GM12878 (cell line): ENCODE measurements around the gene NAA25. TPM values are rescaled to one million over a fixed set of nuclear protein-coding genes. Genes with fewer than 3 reads are reported as not detected.

ENCODE experiments used
- CEBPB ChIP-seq, 2 experiments: fragments of 150-350 bp in 1 of 2; IDR thresholded peaks; 2 replicates each; pipeline ENCODE4 v1.6.1; 2012 to 2014; ENCODE audit warnings: low read depth in 2 of 2, low read length in 2 of 2, borderline replicate concordance in 1 of 2, inconsistent platforms in 1 of 2
- EP300 ChIP-seq, 2 experiments: fragments of 150-350 bp in 1 of 2; IDR thresholded peaks; 2 replicates each; pipeline ENCODE4 v1.6.1; 2011 to 2012; ENCODE audit warnings: low read depth in 2 of 2, low read length in 2 of 2, borderline replicate concordance in 1 of 2, improper control_type of control experiment in 1 of 2, inconsistent platforms in 1 of 2; ENCODE audit not compliant: control insufficient read depth in 1 of 2
- MTA3 ChIP-seq: IDR thresholded peaks from 2 replicates; pipeline ENCODE4 v1.6.1; 2012; ENCODE audit warnings: low read length, inconsistent platforms, borderline replicate concordance
- NFYB ChIP-seq: IDR thresholded peaks from 2 replicates; pipeline ENCODE4 v1.6.1; 2011; ENCODE audit warnings: low read depth, mild to moderate bottlenecking, low read length, improper control_type of control experiment, moderate library complexity; ENCODE audit not compliant: insufficient read depth
- RELA ChIP-seq: fragments of 450-650 bp; IDR thresholded peaks from 2 replicates; pipeline ENCODE4 v1.8.0; 2014; ENCODE audit warnings: borderline replicate concordance; ENCODE audit not compliant: partially characterized antibody
- RUNX3 ChIP-seq: IDR thresholded peaks from 2 replicates; pipeline ENCODE4 v1.6.1; 2012; ENCODE audit warnings: low read length, inconsistent platforms
- SMAD5 ChIP-seq: IDR thresholded peaks from 2 replicates; pipeline ENCODE4 v1.6.1; 2016; ENCODE audit warnings: antibody characterized with exemption, low read depth
- SREBF1 ChIP-seq: IDR thresholded peaks from 2 replicates; pipeline ENCODE4 v1.6.1; 2012; ENCODE audit warnings: mild to moderate bottlenecking, low read length
- STAT3 ChIP-seq: IDR thresholded peaks from 2 replicates; pipeline ENCODE4 v1.6.1; 2011; ENCODE audit warnings: low read depth, low read length, improper control_type of control experiment
- SUZ12 ChIP-seq: fragments of 200-600 bp; sonication (generic); IDR thresholded peaks from one replicate; pipeline ENCODE4 v1.6.1; 2018; ENCODE audit warnings: antibody characterized with exemption, mild to moderate bottlenecking; ENCODE audit not compliant: unreplicated experiment
- TBL1XR1 ChIP-seq: IDR thresholded peaks from 2 replicates; pipeline ENCODE4 v1.6.1; 2012; ENCODE audit warnings: low read depth, low read length, improper control_type of control experiment
- YBX1 ChIP-seq: fragments of 450-650 bp; IDR thresholded peaks from 2 replicates; pipeline ENCODE4 v1.6.1; 2016; ENCODE audit warnings: antibody characterized with exemption
- ZBED1 ChIP-seq: IDR thresholded peaks from 2 replicates; pipeline ENCODE4 v1.6.1; 2016; ENCODE audit warnings: borderline replicate concordance
- polyA plus RNA-seq, 11 experiments: library from polyadenylated mRNA; depleted of rRNA in 4 of 11; unstranded in 6 of 11; stranded (reverse) in 5 of 11; fragments of >200 nt; fragmentation: Nextera tagmentation in 4 of 11; fragmentation: Illumina TruSeq in 1 of 11; extraction: Ambion mirVana in 4 of 11; extraction: Trizol in 1 of 11; gene quantifications; 1 replicate in 1 of 11; 2 replicates in 10 of 11; pipeline versions ENCODE4 v1.2.1 to v1.2.3, GENCODE V29; 2011 to 2016; ENCODE audit warnings: inconsistent platforms in 2 of 11, missing spikeins in 2 of 11, low read depth in 1 of 11
- total RNA-seq, 4 experiments: library from RNA; depleted of rRNA in 3 of 4; stranded (reverse); fragments of >200 nt in 3 of 4; fragmentation: Illumina TruSeq in 1 of 4; extraction: Trizol in 1 of 4; gene quantifications; 2 replicates each; pipeline versions ENCODE4 v1.2.1 to v1.2.3, GENCODE V29; 2013 to 2021
- TF ChIP-seq, protein P1 (sequence below): fragments of 450-650 bp; IDR thresholded peaks from 2 replicates; pipeline ENCODE4 v1.6.1; 2018; ENCODE audit warnings: mild to moderate bottlenecking, low read depth, moderate library complexity; ENCODE audit not compliant: partially characterized antibody
- TF ChIP-seq, protein P2 (sequence below): IDR thresholded peaks from 2 replicates; pipeline ENCODE4 v1.6.1; 2011; ENCODE audit warnings: low read depth, low read length, improper control_type of control experiment, borderline replicate concordance
- TF ChIP-seq, protein P3 (sequence below): fragments of 450-650 bp; IDR thresholded peaks from 2 replicates; pipeline ENCODE4 v1.6.1; 2016; ENCODE audit warnings: mild to moderate bottlenecking, moderate library complexity, borderline replicate concordance
- TF ChIP-seq, protein P4 (sequence below): fragments of 450-650 bp; IDR thresholded peaks from 2 replicates; pipeline ENCODE4 v1.6.1; 2017; ENCODE audit warnings: mild to moderate bottlenecking, moderate library complexity
- TF ChIP-seq, protein P5 (sequence below): IDR thresholded peaks from 2 replicates; pipeline ENCODE4 v1.6.1; 2012; ENCODE audit warnings: low read depth, low read length, improper control_type of control experiment

Gene NAA25
- total and polyA plus RNA-seq, 10 of the 15 experiments (the other 5 are each of a cell fraction or from before 2014, with no cell fraction given), result 15.0 to 39.2 (median 29.4) TPM

DNA sequence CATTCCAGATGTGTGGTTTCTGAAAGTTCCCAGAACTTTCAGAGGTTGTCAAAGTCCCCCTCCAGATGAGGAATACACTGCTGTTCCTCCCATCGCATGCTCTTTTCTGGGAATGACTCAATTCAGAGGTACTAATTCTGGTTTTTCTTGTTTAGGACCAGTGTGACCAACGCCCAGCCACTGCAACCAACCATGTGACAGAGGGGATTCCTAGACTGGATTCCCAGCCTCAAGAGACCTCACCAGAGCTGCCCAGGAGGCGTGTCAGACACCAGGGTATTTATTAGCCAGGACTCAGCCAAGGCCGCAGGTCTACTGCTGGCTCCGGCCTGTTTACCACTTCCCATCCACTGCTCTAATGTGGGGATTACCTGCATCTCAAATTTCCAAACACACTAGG is 41.0 kb upstream of the NAA25 start (continued):
- TF ChIP-seq, protein P1, sequence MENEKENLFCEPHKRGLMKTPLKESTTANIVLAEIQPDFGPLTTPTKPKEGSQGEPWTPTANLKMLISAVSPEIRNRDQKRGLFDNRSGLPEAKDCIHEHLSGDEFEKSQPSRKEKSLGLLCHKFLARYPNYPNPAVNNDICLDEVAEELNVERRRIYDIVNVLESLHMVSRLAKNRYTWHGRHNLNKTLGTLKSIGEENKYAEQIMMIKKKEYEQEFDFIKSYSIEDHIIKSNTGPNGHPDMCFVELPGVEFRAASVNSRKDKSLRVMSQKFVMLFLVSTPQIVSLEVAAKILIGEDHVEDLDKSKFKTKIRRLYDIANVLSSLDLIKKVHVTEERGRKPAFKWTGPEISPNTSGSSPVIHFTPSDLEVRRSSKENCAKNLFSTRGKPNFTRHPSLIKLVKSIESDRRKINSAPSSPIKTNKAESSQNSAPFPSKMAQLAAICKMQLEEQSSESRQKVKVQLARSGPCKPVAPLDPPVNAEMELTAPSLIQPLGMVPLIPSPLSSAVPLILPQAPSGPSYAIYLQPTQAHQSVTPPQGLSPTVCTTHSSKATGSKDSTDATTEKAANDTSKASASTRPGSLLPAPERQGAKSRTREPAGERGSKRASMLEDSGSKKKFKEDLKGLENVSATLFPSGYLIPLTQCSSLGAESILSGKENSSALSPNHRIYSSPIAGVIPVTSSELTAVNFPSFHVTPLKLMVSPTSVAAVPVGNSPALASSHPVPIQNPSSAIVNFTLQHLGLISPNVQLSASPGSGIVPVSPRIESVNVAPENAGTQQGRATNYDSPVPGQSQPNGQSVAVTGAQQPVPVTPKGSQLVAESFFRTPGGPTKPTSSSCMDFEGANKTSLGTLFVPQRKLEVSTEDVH, result no peak
- TF ChIP-seq CEBPB (IDR thresholded peaks at IDR 0.05; ENCODE audit: borderline replicate concordance in 1 of 2, low read depth in 2 of 2, low read length in 2 of 2) (no peak), SREBF1 (no peak), SUZ12 (no peak), TBL1XR1 (no peak), NFYB (no peak), EP300 (IDR thresholded peaks at IDR 0.05; ENCODE audit: borderline replicate concordance in 1 of 2, control insufficient read depth in 1 of 2, low read depth in 2 of 2, low read length in 2 of 2) (no peak), ZBED1 (no peak), RUNX3 (no peak; the same call in 1 of the 2 replicates), YBX1 (no peak), RELA (no peak), MTA3 (no peak), SMAD5 (no peak), STAT3 (no peak)
- TF ChIP-seq, protein P2, sequence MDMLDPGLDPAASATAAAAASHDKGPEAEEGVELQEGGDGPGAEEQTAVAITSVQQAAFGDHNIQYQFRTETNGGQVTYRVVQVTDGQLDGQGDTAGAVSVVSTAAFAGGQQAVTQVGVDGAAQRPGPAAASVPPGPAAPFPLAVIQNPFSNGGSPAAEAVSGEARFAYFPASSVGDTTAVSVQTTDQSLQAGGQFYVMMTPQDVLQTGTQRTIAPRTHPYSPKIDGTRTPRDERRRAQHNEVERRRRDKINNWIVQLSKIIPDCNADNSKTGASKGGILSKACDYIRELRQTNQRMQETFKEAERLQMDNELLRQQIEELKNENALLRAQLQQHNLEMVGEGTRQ, result no peak
- TF ChIP-seq, protein P3, sequence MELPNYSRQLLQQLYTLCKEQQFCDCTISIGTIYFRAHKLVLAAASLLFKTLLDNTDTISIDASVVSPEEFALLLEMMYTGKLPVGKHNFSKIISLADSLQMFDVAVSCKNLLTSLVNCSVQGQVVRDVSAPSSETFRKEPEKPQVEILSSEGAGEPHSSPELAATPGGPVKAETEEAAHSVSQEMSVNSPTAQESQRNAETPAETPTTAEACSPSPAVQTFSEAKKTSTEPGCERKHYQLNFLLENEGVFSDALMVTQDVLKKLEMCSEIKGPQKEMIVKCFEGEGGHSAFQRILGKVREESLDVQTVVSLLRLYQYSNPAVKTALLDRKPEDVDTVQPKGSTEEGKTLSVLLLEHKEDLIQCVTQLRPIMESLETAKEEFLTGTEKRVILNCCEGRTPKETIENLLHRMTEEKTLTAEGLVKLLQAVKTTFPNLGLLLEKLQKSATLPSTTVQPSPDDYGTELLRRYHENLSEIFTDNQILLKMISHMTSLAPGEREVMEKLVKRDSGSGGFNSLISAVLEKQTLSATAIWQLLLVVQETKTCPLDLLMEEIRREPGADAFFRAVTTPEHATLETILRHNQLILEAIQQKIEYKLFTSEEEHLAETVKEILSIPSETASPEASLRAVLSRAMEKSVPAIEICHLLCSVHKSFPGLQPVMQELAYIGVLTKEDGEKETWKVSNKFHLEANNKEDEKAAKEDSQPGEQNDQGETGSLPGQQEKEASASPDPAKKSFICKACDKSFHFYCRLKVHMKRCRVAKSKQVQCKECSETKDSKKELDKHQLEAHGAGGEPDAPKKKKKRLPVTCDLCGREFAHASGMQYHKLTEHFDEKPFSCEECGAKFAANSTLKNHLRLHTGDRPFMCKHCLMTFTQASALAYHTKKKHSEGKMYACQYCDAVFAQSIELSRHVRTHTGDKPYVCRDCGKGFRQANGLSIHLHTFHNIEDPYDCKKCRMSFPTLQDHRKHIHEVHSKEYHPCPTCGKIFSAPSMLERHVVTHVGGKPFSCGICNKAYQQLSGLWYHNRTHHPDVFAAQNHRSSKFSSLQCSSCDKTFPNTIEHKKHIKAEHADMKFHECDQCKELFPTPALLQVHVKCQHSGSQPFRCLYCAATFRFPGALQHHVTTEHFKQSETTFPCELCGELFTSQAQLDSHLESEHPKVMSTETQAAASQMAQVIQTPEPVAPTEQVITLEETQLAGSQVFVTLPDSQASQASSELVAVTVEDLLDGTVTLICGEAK, result no peak
- TF ChIP-seq, protein P4, sequence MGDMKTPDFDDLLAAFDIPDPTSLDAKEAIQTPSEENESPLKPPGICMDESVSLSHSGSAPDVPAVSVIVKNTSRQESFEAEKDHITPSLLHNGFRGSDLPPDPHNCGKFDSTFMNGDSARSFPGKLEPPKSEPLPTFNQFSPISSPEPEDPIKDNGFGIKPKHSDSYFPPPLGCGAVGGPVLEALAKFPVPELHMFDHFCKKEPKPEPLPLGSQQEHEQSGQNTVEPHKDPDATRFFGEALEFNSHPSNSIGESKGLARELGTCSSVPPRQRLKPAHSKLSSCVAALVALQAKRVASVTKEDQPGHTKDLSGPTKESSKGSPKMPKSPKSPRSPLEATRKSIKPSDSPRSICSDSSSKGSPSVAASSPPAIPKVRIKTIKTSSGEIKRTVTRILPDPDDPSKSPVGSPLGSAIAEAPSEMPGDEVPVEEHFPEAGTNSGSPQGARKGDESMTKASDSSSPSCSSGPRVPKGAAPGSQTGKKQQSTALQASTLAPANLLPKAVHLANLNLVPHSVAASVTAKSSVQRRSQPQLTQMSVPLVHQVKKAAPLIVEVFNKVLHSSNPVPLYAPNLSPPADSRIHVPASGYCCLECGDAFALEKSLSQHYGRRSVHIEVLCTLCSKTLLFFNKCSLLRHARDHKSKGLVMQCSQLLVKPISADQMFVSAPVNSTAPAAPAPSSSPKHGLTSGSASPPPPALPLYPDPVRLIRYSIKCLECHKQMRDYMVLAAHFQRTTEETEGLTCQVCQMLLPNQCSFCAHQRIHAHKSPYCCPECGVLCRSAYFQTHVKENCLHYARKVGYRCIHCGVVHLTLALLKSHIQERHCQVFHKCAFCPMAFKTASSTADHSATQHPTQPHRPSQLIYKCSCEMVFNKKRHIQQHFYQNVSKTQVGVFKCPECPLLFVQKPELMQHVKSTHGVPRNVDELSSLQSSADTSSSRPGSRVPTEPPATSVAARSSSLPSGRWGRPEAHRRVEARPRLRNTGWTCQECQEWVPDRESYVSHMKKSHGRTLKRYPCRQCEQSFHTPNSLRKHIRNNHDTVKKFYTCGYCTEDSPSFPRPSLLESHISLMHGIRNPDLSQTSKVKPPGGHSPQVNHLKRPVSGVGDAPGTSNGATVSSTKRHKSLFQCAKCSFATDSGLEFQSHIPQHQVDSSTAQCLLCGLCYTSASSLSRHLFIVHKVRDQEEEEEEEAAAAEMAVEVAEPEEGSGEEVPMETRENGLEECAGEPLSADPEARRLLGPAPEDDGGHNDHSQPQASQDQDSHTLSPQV, result no peak
- TF ChIP-seq, protein P5, sequence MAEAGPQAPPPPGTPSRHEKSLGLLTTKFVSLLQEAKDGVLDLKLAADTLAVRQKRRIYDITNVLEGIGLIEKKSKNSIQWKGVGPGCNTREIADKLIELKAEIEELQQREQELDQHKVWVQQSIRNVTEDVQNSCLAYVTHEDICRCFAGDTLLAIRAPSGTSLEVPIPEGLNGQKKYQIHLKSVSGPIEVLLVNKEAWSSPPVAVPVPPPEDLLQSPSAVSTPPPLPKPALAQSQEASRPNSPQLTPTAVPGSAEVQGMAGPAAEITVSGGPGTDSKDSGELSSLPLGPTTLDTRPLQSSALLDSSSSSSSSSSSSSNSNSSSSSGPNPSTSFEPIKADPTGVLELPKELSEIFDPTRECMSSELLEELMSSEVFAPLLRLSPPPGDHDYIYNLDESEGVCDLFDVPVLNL, result no peak
